Measurements from ENCODE around the gene NPAS3.

DNA sequence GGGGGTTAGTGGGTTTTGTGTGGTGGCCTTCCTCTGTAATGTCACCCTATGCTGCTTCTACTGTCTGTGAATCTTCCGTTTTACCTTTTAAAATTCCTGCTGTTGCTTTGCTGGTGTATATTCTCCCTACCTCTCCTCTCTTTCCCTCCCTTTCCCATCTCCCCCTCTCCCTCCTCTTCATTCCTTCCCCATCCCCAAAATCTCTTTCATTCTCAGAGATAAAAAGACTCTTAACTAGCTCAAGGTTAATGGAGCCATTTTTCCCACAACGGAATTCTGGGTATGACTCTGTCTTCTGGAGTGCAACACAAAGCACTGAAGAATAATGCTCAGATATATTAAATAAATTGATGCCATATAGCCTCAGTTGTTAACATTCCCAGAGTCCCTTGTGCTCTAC is 864.1 kb downstream of the NPAS3 start:
- TF ChIP-seq, protein P1, sequence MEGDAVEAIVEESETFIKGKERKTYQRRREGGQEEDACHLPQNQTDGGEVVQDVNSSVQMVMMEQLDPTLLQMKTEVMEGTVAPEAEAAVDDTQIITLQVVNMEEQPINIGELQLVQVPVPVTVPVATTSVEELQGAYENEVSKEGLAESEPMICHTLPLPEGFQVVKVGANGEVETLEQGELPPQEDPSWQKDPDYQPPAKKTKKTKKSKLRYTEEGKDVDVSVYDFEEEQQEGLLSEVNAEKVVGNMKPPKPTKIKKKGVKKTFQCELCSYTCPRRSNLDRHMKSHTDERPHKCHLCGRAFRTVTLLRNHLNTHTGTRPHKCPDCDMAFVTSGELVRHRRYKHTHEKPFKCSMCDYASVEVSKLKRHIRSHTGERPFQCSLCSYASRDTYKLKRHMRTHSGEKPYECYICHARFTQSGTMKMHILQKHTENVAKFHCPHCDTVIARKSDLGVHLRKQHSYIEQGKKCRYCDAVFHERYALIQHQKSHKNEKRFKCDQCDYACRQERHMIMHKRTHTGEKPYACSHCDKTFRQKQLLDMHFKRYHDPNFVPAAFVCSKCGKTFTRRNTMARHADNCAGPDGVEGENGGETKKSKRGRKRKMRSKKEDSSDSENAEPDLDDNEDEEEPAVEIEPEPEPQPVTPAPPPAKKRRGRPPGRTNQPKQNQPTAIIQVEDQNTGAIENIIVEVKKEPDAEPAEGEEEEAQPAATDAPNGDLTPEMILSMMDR (IDR thresholded peaks at IDR 0.05; ENCODE audit: extremely low read depth in 1 of 2, insufficient read depth in 1 of 2, low read depth in 1 of 2, low read length in 2 of 2) = no peak
- TF ChIP-seq, protein P2, sequence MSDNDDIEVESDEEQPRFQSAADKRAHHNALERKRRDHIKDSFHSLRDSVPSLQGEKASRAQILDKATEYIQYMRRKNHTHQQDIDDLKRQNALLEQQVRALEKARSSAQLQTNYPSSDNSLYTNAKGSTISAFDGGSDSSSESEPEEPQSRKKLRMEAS (IDR thresholded peaks at IDR 0.05; ENCODE audit: insufficient read depth, insufficient read length) = no peak
- TF ChIP-seq POLR2A (IDR thresholded peaks at IDR 0.05; ENCODE audit: low read depth, low read length) = no peak

Measured in endothelial cell of umbilical vein (primary cell).